SK-N-SH treated with all-trans-retinoic acid at 6 μM for 48 hours (cell line): Measurements from ENCODE around the gene SUFU.

Experiments
- ATAC-seq: fragments of 200-7000 bp; cut with Tn5 transposase; 3 replicates; pipeline ENCODE4 v1.9.1; 2020; ENCODE audit warnings: mild to moderate bottlenecking, moderate library complexity
- ARNTL ChIP-seq: fragments of 450-650 bp; formaldehyde crosslinking; IDR thresholded peaks from 2 replicates; pipeline ENCODE4 v1.5.0; 2020; ENCODE audit warnings: low read depth, mild to moderate bottlenecking, moderate library complexity, borderline replicate concordance
- BACH2 ChIP-seq: fragments of 250-450 bp; sonication (Bioruptor Pico); IDR thresholded peaks from 2 replicates; pipeline ENCODE4 v1.9.0; 2021; ENCODE audit warnings: mild to moderate bottlenecking, borderline replicate concordance
- CREB5 ChIP-seq: fragments of 250-450 bp; sonication (Bioruptor Pico); IDR thresholded peaks from 2 replicates; pipeline ENCODE4 v1.5.1; 2020; ENCODE audit warnings: low read depth, mild to moderate bottlenecking, moderate library complexity
- CSDC2 ChIP-seq: fragments of 250-450 bp; sonication (Bioruptor Pico); IDR thresholded peaks from 2 replicates; pipeline ENCODE4 v1.5.0; 2020; ENCODE audit warnings: mild to moderate bottlenecking, moderate library complexity
- CSRNP3 ChIP-seq: fragments of 250-450 bp; sonication (Bioruptor Pico); IDR thresholded peaks from 2 replicates; pipeline ENCODE4 v1.5.1; 2021; ENCODE audit warnings: mild to moderate bottlenecking, moderate library complexity
- ESRRG ChIP-seq: fragments of 250-450 bp; sonication (Bioruptor Pico); IDR thresholded peaks from 2 replicates; pipeline ENCODE4 v1.6.1; 2021; ENCODE audit warnings: mild to moderate bottlenecking
- GLIS3 ChIP-seq: fragments of 250-450 bp; sonication (Bioruptor Pico); IDR thresholded peaks from 2 replicates; pipeline ENCODE4 v1.5.0; 2020; ENCODE audit warnings: mild to moderate bottlenecking, moderate library complexity
- ISL1 ChIP-seq: fragments of 250-450 bp; sonication (Bioruptor Pico); IDR thresholded peaks from 2 replicates; pipeline ENCODE4 v2.1.2; 2022; ENCODE audit warnings: mild to moderate bottlenecking, moderate library complexity
- OSR1 ChIP-seq: fragments of 250-450 bp; sonication (Bioruptor Pico); IDR thresholded peaks from 2 replicates; pipeline ENCODE4 v1.8.0; 2022; ENCODE audit warnings: moderate library complexity, mild to moderate bottlenecking, inconsistent platforms
- PATZ1 ChIP-seq: fragments of 250-450 bp; sonication (Bioruptor Pico); IDR thresholded peaks from 2 replicates; pipeline ENCODE4 v1.8.0; 2020; ENCODE audit warnings: mild to moderate bottlenecking, moderate library complexity, borderline replicate concordance
- POU6F1 ChIP-seq: fragments of 250-450 bp; sonication (Bioruptor Pico); IDR thresholded peaks from 2 replicates; pipeline ENCODE4 v1.8.0; 2021; ENCODE audit warnings: low read depth, mild to moderate bottlenecking, moderate library complexity, borderline replicate concordance
- PPARA ChIP-seq: fragments of 250-450 bp; sonication (Bioruptor Pico); IDR thresholded peaks from 2 replicates; pipeline ENCODE4 v1.5.0; 2020; ENCODE audit warnings: mild to moderate bottlenecking, borderline replicate concordance
- RARB ChIP-seq: fragments of 250-450 bp; sonication (Bioruptor Pico); IDR thresholded peaks from 2 replicates; pipeline ENCODE4 v1.8.0; 2021; ENCODE audit warnings: mild to moderate bottlenecking, moderate library complexity
- SNAI2 ChIP-seq: fragments of 250-450 bp; sonication (Bioruptor Pico); IDR thresholded peaks from 2 replicates; pipeline ENCODE4 v1.5.0; 2020; ENCODE audit warnings: mild to moderate bottlenecking, moderate library complexity
- TCF4 ChIP-seq: fragments of 250-450 bp; sonication (Bioruptor Pico); IDR thresholded peaks from 2 replicates; pipeline ENCODE4 v1.8.0; 2021; ENCODE audit warnings: mild to moderate bottlenecking, moderate library complexity, borderline replicate concordance
- TOX ChIP-seq: fragments of 250-450 bp; sonication (Bioruptor Pico); IDR thresholded peaks from 2 replicates; pipeline ENCODE4 v1.8.0; 2021; ENCODE audit warnings: mild to moderate bottlenecking, moderate library complexity, borderline replicate concordance
- TSHZ2 ChIP-seq: fragments of 250-450 bp; sonication (Bioruptor Pico); IDR thresholded peaks from 2 replicates; pipeline ENCODE4 v1.5.0; 2020; ENCODE audit warnings: mild to moderate bottlenecking, moderate library complexity
- ZC3H10 ChIP-seq: fragments of 250-450 bp; sonication (Bioruptor Pico); IDR thresholded peaks from 2 replicates; pipeline ENCODE4 v1.5.1; 2021; ENCODE audit warnings: mild to moderate bottlenecking, moderate library complexity
- ZFP3 ChIP-seq: fragments of 250-450 bp; sonication (Bioruptor Pico); IDR thresholded peaks from 2 replicates; pipeline ENCODE4 v1.5.0; 2020; ENCODE audit warnings: mild to moderate bottlenecking, moderate library complexity
- ZFP30 ChIP-seq: fragments of 450-650 bp; formaldehyde crosslinking; IDR thresholded peaks from 2 replicates; pipeline ENCODE4 v1.5.0; 2022; ENCODE audit warnings: mild to moderate bottlenecking, moderate library complexity
- ZNF70 ChIP-seq: fragments of 450-650 bp; formaldehyde crosslinking; IDR thresholded peaks from 2 replicates; pipeline ENCODE4 v1.5.0; 2020; ENCODE audit warnings: mild to moderate bottlenecking, moderate library complexity
- ZNF8 ChIP-seq: fragments of 450-650 bp; formaldehyde crosslinking; IDR thresholded peaks from 2 replicates; pipeline ENCODE4 v1.5.0; 2020; ENCODE audit warnings: mild to moderate bottlenecking, moderate library complexity

SUFU gene

GRCh38 chr10:102599565-102600327, 96.0 kb downstream of the SUFU start (continued):
- TF ChIP-seq PPARA (CRISPR knock-in tag) (no peak), ZNF8 (no peak), OSR1 (CRISPR knock-in tag) (no peak), ZFP30 (CRISPR knock-in tag) (no peak), TSHZ2 (CRISPR knock-in tag) (no peak), ESRRG (CRISPR knock-in tag) (no peak), ZC3H10 (CRISPR knock-in tag) (no peak), GLIS3 (no peak)

- no peak for ATAC-seq
- TF ChIP-seq CSRNP3 (CRISPR knock-in tag) (no peak), CSDC2 (no peak)
Observed at GRCh38 chr10:102600816-102601215, 97.0 kb downstream of the SUFU start.

GRCh38 chr10:102601639-102602038, 97.9 kb downstream of the SUFU start:
- no peak for ATAC-seq

GRCh38 chr10:102602272-102603045, 98.7 kb downstream of the SUFU start:
- TF ChIP-seq ISL1 (no peak), ZFP3 (CRISPR knock-in tag) (no peak), TOX (CRISPR knock-in tag) (no peak), ZC3H10 (CRISPR knock-in tag) (no peak), BACH2 (CRISPR knock-in tag) (no peak), CREB5 (CRISPR knock-in tag) (no peak), PATZ1 (no peak)
- no peak for ATAC-seq

More at GRCh38 chr10:102601639-102602038, 97.9 kb downstream of the SUFU start:
- no peak for TF ChIP-seq POU6F1 (CRISPR knock-in tag)
- TF ChIP-seq RARB (CRISPR knock-in tag): no peak
- no peak for TF ChIP-seq SNAI2
- no peak for TF ChIP-seq ZC3H10 (CRISPR knock-in tag)
- TF ChIP-seq CSRNP3 (CRISPR knock-in tag): no peak
- no peak for TF ChIP-seq PPARA (CRISPR knock-in tag)
- TF ChIP-seq GLIS3: no peak
- no peak for TF ChIP-seq ZFP3 (CRISPR knock-in tag)
- no peak for TF ChIP-seq ZNF70 (CRISPR knock-in tag)
- TF ChIP-seq TCF4: no peak
- no peak for TF ChIP-seq ARNTL (CRISPR knock-in tag)
- no peak for TF ChIP-seq OSR1 (CRISPR knock-in tag)
- TF ChIP-seq BACH2 (CRISPR knock-in tag): no peak
- TF ChIP-seq, all 23 proteins: peak for 0
